ENCODE data around the gene AGXT. TPM values are rescaled to one million over a fixed set of nuclear protein-coding genes. Genes with fewer than 3 reads are reported as not detected.
A peak's percentile ranks its signal among the peaks of the same experiment; 100 is the strongest.

Gene AGXT
- total RNA-seq: not detected

GRCh38 chr2:240868286-240869108 is at the start of gene AGXT:
Gene AGXT (plus strand): TSS chr2:240868824. CDS start chr2:240868866, 42 bp downstream.
- H3K4me3 Mint-ChIP-seq: no peak within 1 kb of the TSS
- no peak within 1 kb of the TSS for H3K27ac Mint-ChIP-seq
- no peaks in the 10 kb centered on the region for H3K9me3 Mint-ChIP-seq
- ATAC-seq (replicated peaks): no peak
- peaks cover 9% of the 10 kb centered on the region for H3K27me3 Mint-ChIP-seq
- H3K36me3 Mint-ChIP-seq (ENCODE audit: low read depth): no peaks in the 10 kb centered on the region
- H3K4me1 Mint-ChIP-seq: no peaks in the 10 kb centered on the region

- peaks cover under 1% of the 10 kb centered on the region for H3K9me3 Mint-ChIP-seq
- no peak overlapping the region for H3K4me3 Mint-ChIP-seq
- H3K27ac Mint-ChIP-seq: no peak overlapping the region
- no peaks in the 10 kb centered on the region for H3K36me3 Mint-ChIP-seq (ENCODE audit: low read depth)
- H3K27me3 Mint-ChIP-seq: peaks cover 36% of the 10 kb centered on the region
- ATAC-seq (replicated peaks): no peak
- H3K4me1 Mint-ChIP-seq: no peaks in the 10 kb centered on the region
Measured at GRCh38 chr2:240819126-240819857, 49.3 kb upstream of the AGXT start.

- no peaks in the 10 kb centered on the region for H3K9me3 Mint-ChIP-seq
- peak; percentile 24 for ATAC-seq (replicated peaks)
- H3K36me3 Mint-ChIP-seq (ENCODE audit: low read depth): no peaks in the 10 kb centered on the region
- no peak within 1 kb of the TSS for H3K27ac Mint-ChIP-seq
- peaks cover 41% of the 10 kb centered on the region for H3K27me3 Mint-ChIP-seq
- no peaks in the 10 kb centered on the region for H3K4me1 Mint-ChIP-seq
- H3K4me3 Mint-ChIP-seq: peak within 1 kb of the TSS; percentile 59
Measured at GRCh38 chr2:240819858-240820606, 48.6 kb upstream of the AGXT start, which contains the start of gene KIF1A. Gene KIF1A (minus strand): TSS chr2:240820219. CDS start chr2:240797752, 22,467 bp downstream.

GRCh38 chr2:240820607-240821428 is 47.8 kb upstream of the AGXT start:
- no peaks in the 10 kb centered on the region for H3K4me1 Mint-ChIP-seq
- peaks cover 49% of the 10 kb centered on the region for H3K27me3 Mint-ChIP-seq
- H3K36me3 Mint-ChIP-seq (ENCODE audit: low read depth): no peaks in the 10 kb centered on the region
- no peaks in the 10 kb centered on the region for H3K9me3 Mint-ChIP-seq
- H3K27ac Mint-ChIP-seq: no peak overlapping the region
- peak; percentile 34 for ATAC-seq (replicated peaks)
- H3K4me3 Mint-ChIP-seq: peak overlapping the region; percentile 59

- Mint-ChIP-seq H3K9me3 (no peaks in the 10 kb centered on the region), H3K27ac (no peak overlapping the region), H3K4me3 (peak overlapping the region; percentile 59)
Measured at GRCh38 chr2:240821429-240821778, 47.2 kb upstream of the AGXT start.

GRCh38 chr2:240822280-240822847 is 46.3 kb upstream of the AGXT start:
- ATAC-seq (replicated peaks): no peak
- Mint-ChIP-seq H3K27me3 (peaks cover 55% of the 10 kb centered on the region), H3K27ac (no peak overlapping the region), H3K4me3 (peak overlapping the region; percentile 59), H3K4me1 (no peaks in the 10 kb centered on the region), H3K36me3 (ENCODE audit: low read depth) (no peaks in the 10 kb centered on the region), H3K9me3 (no peaks in the 10 kb centered on the region)

More at GRCh38 chr2:240821429-240821778, 47.2 kb upstream of the AGXT start:
- Mint-ChIP-seq H3K36me3 (ENCODE audit: low read depth) (no peaks in the 10 kb centered on the region), H3K27me3 (peaks cover 52% of the 10 kb centered on the region), H3K4me1 (no peaks in the 10 kb centered on the region)
- ATAC-seq (replicated peaks): no peak

- H3K4me1 Mint-ChIP-seq: no peaks in the 10 kb centered on the region
- H3K27ac Mint-ChIP-seq: no peak overlapping the region
- no peaks in the 10 kb centered on the region for H3K9me3 Mint-ChIP-seq
- no peak for ATAC-seq (replicated peaks)
- H3K36me3 Mint-ChIP-seq (ENCODE audit: low read depth): no peaks in the 10 kb centered on the region
- H3K27me3 Mint-ChIP-seq: peaks cover 54% of the 10 kb centered on the region
- no peak overlapping the region for H3K4me3 Mint-ChIP-seq
Measured at GRCh38 chr2:240823449-240824336, 44.9 kb upstream of the AGXT start.

GRCh38 chr2:240825476-240825875 is 43.1 kb upstream of the AGXT start:
- H3K9me3 Mint-ChIP-seq: no peaks in the 10 kb centered on the region
- no peak overlapping the region for H3K4me3 Mint-ChIP-seq
- H3K36me3 Mint-ChIP-seq (ENCODE audit: low read depth): no peaks in the 10 kb centered on the region
- peaks cover 62% of the 10 kb centered on the region for H3K27me3 Mint-ChIP-seq
- H3K27ac Mint-ChIP-seq: no peak overlapping the region
- no peak for ATAC-seq (replicated peaks)
- H3K4me1 Mint-ChIP-seq: no peaks in the 10 kb centered on the region

- ATAC-seq (replicated peaks): no peak
- Mint-ChIP-seq H3K4me3 (peak overlapping the region; percentile 66), H3K27me3 (peaks cover 17% of the 10 kb centered on the region), H3K36me3 (ENCODE audit: low read depth) (no peaks in the 10 kb centered on the region), H3K9me3 (no peaks in the 10 kb centered on the region), H3K27ac (no peak overlapping the region), H3K4me1 (no peaks in the 10 kb centered on the region)
Measured at GRCh38 chr2:240831594-240832204, 36.9 kb upstream of the AGXT start.

- Mint-ChIP-seq H3K36me3 (ENCODE audit: low read depth) (no peaks in the 10 kb centered on the region), H3K9me3 (no peaks in the 10 kb centered on the region), H3K27ac (no peak overlapping the region), H3K27me3 (peaks cover 16% of the 10 kb centered on the region), H3K4me1 (no peaks in the 10 kb centered on the region), H3K4me3 (peak overlapping the region; percentile 66)
- ATAC-seq (replicated peaks): peak; percentile 93
Measured at GRCh38 chr2:240832205-240832727, 36.4 kb upstream of the AGXT start.

GRCh38 chr2:240832921-240833494 is 35.6 kb upstream of the AGXT start:
- Mint-ChIP-seq H3K27ac (no peak overlapping the region), H3K36me3 (ENCODE audit: low read depth) (no peaks in the 10 kb centered on the region), H3K27me3 (peaks cover 16% of the 10 kb centered on the region), H3K4me3 (no peak overlapping the region), H3K4me1 (no peaks in the 10 kb centered on the region), H3K9me3 (no peaks in the 10 kb centered on the region)
- ATAC-seq (replicated peaks): no peak

GRCh38 chr2:240833724-240834285 is 34.8 kb upstream of the AGXT start:
- Mint-ChIP-seq H3K36me3 (ENCODE audit: low read depth) (no peaks in the 10 kb centered on the region), H3K4me1 (no peaks in the 10 kb centered on the region), H3K27ac (no peak overlapping the region), H3K27me3 (peaks cover 12% of the 10 kb centered on the region), H3K4me3 (no peak overlapping the region), H3K9me3 (no peaks in the 10 kb centered on the region)
- no peak for ATAC-seq (replicated peaks)

Data from activated T-helper 17 cell treated with anti-CD3 and anti-CD28 coated beads, Interleukin-2, amount 50 U/mL, for 72 hours (primary cell).